DMS53 treated with DMSO at 0.1 percent for 48 hours (cell line): ENCODE results near the gene NUP85.
A peak's percentile ranks its signal among the peaks of the same experiment; 100 is the strongest.
"Not testable (repeated sequence)": the region's sequence is repeated elsewhere in the genome, so short reads cannot be mapped to it uniquely, and the experiment has no call there.

Experiments used
- DNase-seq: peaks from one replicate; lab custom pipeline; 2025; ENCODE audit not compliant: unreplicated experiment; lab: John Stamatoyannopoulos, UW

Gene NUP85

GRCh38 chr17:75266316-75267152 is 61.1 kb downstream of the NUP85 start:
- DNase-seq = no peak

- DNase-seq = no peak
These were observed 61.6 kb downstream of the NUP85 start for GRCh38 chr17:75267153-75267410.

- DNase-seq = peak; percentile 81
These were observed 62.1 kb downstream of the NUP85 start for GRCh38 chr17:75267411-75268232.

- peak; percentile 43 for DNase-seq
These were observed 64.4 kb downstream of the NUP85 start for GRCh38 chr17:75269844-75270217.

- DNase-seq = peak; percentile 62
These were observed 64.9 kb downstream of the NUP85 start for GRCh38 chr17:75270218-75270965.

- peak; percentile 56 for DNase-seq
These were observed 65.4 kb downstream of the NUP85 start, which contains the start of gene MIF4GD for GRCh38 chr17:75270966-75271232. Gene MIF4GD, minus strand, starts transcription at chr17:75271231. Its CDS starts 1,036 bp downstream, at chr17:75270195.

GRCh38 chr17:75271233-75271954 is 65.9 kb downstream of the NUP85 start:
- no peak for DNase-seq

- no peak for DNase-seq
These were observed 66.7 kb downstream of the NUP85 start for GRCh38 chr17:75271955-75272847.

- DNase-seq = no peak
These were observed 67.3 kb downstream of the NUP85 start for GRCh38 chr17:75272848-75273184.

- no peak for DNase-seq
These were observed 68.7 kb downstream of the NUP85 start for GRCh38 chr17:75273977-75274708.

- no peak for DNase-seq
These were observed 72.2 kb downstream of the NUP85 start for GRCh38 chr17:75277664-75278071.

GRCh38 chr17:75280189-75280588 is 74.7 kb downstream of the NUP85 start:
- not testable (repeated sequence) for DNase-seq

GRCh38 chr17:75285123-75285522 is 79.6 kb downstream of the NUP85 start:
- DNase-seq = no peak
